ENCODE results near the gene NOS1AP. TPM values are rescaled to one million over a fixed set of nuclear protein-coding genes. Genes with fewer than 3 reads are reported as not detected.

Gene NOS1AP
- total and polyA plus RNA-seq, 2 experiments from 2014 or later: 4.9 to 6.6 TPM

DNA sequence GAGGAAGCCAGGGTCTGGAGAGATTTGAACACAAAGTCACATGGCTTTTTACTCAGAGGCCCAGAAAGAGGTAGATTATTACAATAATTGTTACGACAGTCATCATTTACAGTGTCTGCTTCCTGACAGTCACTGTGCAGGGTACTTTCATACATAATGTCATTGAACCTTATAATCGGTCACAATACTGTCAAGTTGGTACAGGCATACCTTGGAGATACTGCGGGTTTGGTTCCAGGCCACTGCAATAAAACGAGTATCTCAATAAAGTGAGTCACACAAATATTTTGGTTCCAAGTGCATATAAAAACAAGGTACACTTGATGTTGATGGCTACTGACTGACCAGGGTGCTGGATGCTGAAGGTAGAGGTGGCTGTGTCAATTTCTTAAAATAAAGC, 112.6 kb downstream of the NOS1AP start:
- Histone ChIP-seq H3K27me3 (no peaks in the 10 kb centered on the region), H3K27ac (no peak overlapping the region), H3K36me3 (no peaks in the 10 kb centered on the region), H3K9me3 (ENCODE audit: low read depth) (no peaks in the 10 kb centered on the region), H3K4me1 (ENCODE audit: low read depth) (peaks cover 16% of the 10 kb centered on the region), H3K4me3 (no peak overlapping the region)
- TF ChIP-seq, protein P1, sequence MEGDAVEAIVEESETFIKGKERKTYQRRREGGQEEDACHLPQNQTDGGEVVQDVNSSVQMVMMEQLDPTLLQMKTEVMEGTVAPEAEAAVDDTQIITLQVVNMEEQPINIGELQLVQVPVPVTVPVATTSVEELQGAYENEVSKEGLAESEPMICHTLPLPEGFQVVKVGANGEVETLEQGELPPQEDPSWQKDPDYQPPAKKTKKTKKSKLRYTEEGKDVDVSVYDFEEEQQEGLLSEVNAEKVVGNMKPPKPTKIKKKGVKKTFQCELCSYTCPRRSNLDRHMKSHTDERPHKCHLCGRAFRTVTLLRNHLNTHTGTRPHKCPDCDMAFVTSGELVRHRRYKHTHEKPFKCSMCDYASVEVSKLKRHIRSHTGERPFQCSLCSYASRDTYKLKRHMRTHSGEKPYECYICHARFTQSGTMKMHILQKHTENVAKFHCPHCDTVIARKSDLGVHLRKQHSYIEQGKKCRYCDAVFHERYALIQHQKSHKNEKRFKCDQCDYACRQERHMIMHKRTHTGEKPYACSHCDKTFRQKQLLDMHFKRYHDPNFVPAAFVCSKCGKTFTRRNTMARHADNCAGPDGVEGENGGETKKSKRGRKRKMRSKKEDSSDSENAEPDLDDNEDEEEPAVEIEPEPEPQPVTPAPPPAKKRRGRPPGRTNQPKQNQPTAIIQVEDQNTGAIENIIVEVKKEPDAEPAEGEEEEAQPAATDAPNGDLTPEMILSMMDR (IDR thresholded peaks at IDR 0.05; ENCODE audit: low read depth, low read length): no peak
- no peak for DNase-seq (ENCODE audit: low read depth in 1 of 2, low spot score in 1 of 2)

DNA sequence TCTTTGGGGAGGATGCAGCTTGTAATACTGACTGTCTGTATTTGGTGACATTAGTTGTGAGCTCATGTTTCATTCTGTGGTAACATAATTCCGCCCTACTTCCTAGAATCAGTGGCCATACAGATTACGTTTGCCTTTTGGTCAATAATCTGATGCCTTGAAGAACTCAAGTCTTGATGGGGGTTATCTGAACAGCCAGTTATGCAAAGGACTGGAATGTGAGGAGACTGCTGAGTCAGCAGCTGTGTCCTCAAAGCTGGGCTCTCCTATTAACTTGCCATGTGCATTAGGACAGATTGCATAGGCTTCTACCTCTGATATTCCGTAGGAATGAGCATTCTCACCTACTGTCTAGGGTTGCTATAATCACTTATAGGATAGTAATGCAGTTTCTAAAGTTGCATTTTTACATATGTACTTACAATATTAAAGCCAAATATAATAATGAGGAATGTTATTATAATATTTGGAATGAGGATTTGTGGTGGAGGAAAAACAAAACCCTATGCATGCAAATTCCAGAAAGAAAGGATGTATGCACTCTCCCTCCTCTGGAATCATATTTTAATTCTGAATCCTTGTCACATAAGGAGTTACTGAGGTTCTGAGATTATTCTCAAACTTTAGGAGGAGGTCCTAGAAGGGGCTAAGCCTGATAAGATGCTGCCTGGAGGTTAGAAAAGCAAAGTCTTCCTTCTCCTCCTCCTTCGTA, 116.0 kb downstream of the NOS1AP start:
- peaks cover 25% of the 10 kb centered on the region for H3K4me1 ChIP-seq (ENCODE audit: low read depth)
- no peak overlapping the region for H3K27ac ChIP-seq
- H3K27me3 ChIP-seq: no peaks in the 10 kb centered on the region
- no peaks in the 10 kb centered on the region for H3K36me3 ChIP-seq
- DNase-seq (ENCODE audit: low read depth in 1 of 2, low spot score in 1 of 2): peak in 1 of 2 donors; percentile 79
- H3K4me3 ChIP-seq: no peak overlapping the region
- no peaks in the 10 kb centered on the region for H3K9me3 ChIP-seq (ENCODE audit: low read depth)
- TF ChIP-seq, protein P1 (IDR thresholded peaks at IDR 0.05; ENCODE audit: low read depth, low read length): no peak

DNA sequence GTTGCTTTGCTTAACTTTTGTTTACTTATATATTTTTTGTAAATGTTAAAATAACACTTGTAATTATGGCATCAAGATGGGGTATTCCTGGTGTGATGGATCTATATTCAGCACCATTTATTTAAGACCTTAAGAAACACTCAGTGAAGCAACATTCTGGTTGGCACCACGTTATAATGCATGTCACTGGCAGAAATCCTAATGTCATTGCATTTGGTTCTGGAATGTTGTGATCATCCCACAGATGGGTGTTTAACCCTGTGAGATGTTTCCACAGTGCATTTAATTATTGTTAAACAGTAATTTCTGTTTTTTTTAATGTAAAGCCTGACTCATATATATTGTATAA, 116.5 kb downstream of the NOS1AP start:
- no peak overlapping the region for H3K4me3 ChIP-seq
- no peaks in the 10 kb centered on the region for H3K27me3 ChIP-seq
- no peaks in the 10 kb centered on the region for H3K9me3 ChIP-seq (ENCODE audit: low read depth)
- H3K36me3 ChIP-seq: no peaks in the 10 kb centered on the region
- H3K4me1 ChIP-seq (ENCODE audit: low read depth): peaks cover 22% of the 10 kb centered on the region
- no peak overlapping the region for H3K27ac ChIP-seq
- no peak for DNase-seq (ENCODE audit: low read depth in 1 of 2, low spot score in 1 of 2)
- TF ChIP-seq, protein P1 (IDR thresholded peaks at IDR 0.05; ENCODE audit: low read depth, low read length): no peak

DNA sequence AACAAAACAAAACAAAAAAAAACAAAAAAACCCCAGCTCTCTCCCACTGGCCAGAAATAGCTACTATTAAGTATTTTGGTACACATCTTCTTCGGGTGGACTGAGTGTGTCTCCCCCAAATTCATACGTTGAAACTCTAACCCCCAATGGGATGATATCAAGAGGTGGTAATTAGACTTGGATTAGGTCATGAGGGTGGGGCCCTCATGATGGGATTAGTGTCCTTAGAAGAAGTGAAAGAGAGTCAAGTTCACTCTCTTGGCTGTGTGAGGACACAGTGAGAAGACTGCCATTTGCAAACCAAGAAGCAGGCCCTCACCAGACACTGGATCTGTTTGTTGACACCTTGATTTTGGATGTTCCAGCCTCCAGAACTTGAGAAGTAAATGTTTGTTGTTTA, 116.9 kb downstream of the NOS1AP start:
- no peak for DNase-seq (ENCODE audit: low read depth in 1 of 2, low spot score in 1 of 2)
- Histone ChIP-seq H3K36me3 (no peaks in the 10 kb centered on the region), H3K4me1 (ENCODE audit: low read depth) (peaks cover 25% of the 10 kb centered on the region), H3K27me3 (no peaks in the 10 kb centered on the region), H3K4me3 (no peak overlapping the region), H3K27ac (no peak overlapping the region), H3K9me3 (ENCODE audit: low read depth) (no peaks in the 10 kb centered on the region)
- TF ChIP-seq, protein P1 (IDR thresholded peaks at IDR 0.05; ENCODE audit: low read depth, low read length): no peak

DNA sequence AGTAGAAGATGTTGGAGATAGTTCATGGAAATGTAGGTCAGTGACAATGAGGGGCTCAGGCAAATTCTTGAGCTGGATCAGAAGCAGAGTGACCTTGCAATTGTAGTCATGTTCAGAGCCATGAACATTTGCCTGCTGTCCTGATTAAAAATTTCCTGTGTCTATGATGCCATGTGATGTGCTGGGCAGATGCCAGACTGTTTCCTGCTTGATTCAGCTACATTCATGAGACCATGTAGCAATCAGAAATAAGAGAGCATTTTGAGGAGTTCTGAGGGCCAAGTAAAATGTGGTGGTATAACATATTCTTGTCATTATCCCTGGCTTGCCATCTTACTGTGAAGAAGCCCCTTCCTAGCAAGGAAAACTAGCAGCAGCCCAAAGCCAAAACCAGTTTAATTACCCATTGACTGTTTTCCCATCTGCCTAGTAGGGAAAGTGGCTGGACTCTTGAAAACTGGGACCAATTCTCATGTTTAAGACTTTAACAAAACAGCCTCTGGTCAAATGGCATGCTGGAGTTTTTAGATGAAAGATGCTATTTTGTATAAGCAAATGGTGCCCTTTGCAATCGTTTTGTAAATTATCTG, 118.3 kb downstream of the NOS1AP start:
- TF ChIP-seq, protein P1 (IDR thresholded peaks at IDR 0.05; ENCODE audit: low read depth, low read length): no peak
- peak in 1 of 2 donors; percentile 71 for DNase-seq (ENCODE audit: low read depth in 1 of 2, low spot score in 1 of 2)

More for the DNA sequence above, 118.3 kb downstream of the NOS1AP start:
- Histone ChIP-seq H3K27ac (no peak overlapping the region), H3K9me3 (ENCODE audit: low read depth) (no peaks in the 10 kb centered on the region), H3K4me3 (no peak overlapping the region), H3K36me3 (no peaks in the 10 kb centered on the region), H3K4me1 (ENCODE audit: low read depth) (peaks cover 39% of the 10 kb centered on the region), H3K27me3 (no peaks in the 10 kb centered on the region)
